Right cardiac atrium (tissue), 5 donors: ENCODE data around the gene CEACAM18. TPM values are rescaled to one million over a fixed set of nuclear protein-coding genes. Genes with fewer than 3 reads are reported as not detected.
"Not testable (repeated sequence)": the region's sequence is repeated elsewhere in the genome, so short reads cannot be mapped to it uniquely, and the experiment has no call there.

Experiments
- ATAC-seq, 2 donors: fragments of 200-7000 bp; cut with Tn5 transposase; one replicate each; pipeline versions ENCODE4 v1.8.0 to v1.9.1; 2020; ENCODE audit warnings: moderate library complexity in 2 of 2, mild to moderate bottlenecking in 1 of 2
- DNase-seq, 3 donors: peaks; one replicate each; pipeline ENCODE4 v3.0.0-alpha.2; 2020
- H3K27ac ChIP-seq: one replicate; pipeline ENCODE4 v1.5.1; 2013; ENCODE audit warnings: mild to moderate bottlenecking, low read length, control low read depth, moderate library complexity
- H3K27me3 ChIP-seq: one replicate; pipeline ENCODE4 v1.6.1; 2013; ENCODE audit not compliant: control insufficient read depth, insufficient read depth
- H3K4me1 ChIP-seq: one replicate; pipeline ENCODE4 v1.6.1; 2013; ENCODE audit warnings: low read length; ENCODE audit not compliant: control insufficient read depth, insufficient read depth
- H3K4me3 ChIP-seq: one replicate; pipeline ENCODE4 v1.5.1; 2013; ENCODE audit warnings: low read length, control low read depth
- H3K9me3 ChIP-seq: one replicate; pipeline ENCODE4 v1.6.1; 2013; ENCODE audit warnings: low read length; ENCODE audit not compliant: control insufficient read depth
- WGBS: extraction: QIAGEN DNeasy Blood & Tissue Kit; methylation state at CpG from one replicate; pipeline ENCODE4 v1.1.7; 2013; 5-methylcytosine and 5-hydroxymethylcytosine counted together
- intact Hi-C, 4 donors: fragments of 100-400 bp; cut with DNase I; formaldehyde crosslinking; loops; one replicate each; pipeline versions ENCODE4 v1.11.0 to v1.14.0; 2022 to 2023
- polyA plus RNA-seq: library from polyadenylated mRNA; stranded (reverse); fragments of 200-250 nt; gene quantifications from one replicate; pipeline ENCODE4 v1.2.3, GENCODE V29; 2013
- total RNA-seq, 4 donors: library from RNA; stranded (reverse); fragmentation: NEBNext Ultra II Directional; extraction: Animal tissue kit (Norgen Biotek cat#: 25700); gene quantifications; one replicate each; pipeline ENCODE4 v1.2.1, GENCODE V29; 2021
- donor health status: healthy with polysubstance abuse.
- donor health status: DM: no; HTN: yes; CAD: no.
- donor health status: DM: no; HTN: no; CAD: no.
- donor health status: DM: no; HTN: yes; CAD: no; lungs with severe emphysema.
- donor health status: DM: yes; HTN: yes; CAD: no.

The CEACAM18 gene
- total and polyA plus RNA-seq, 5 donors, result not detected

GRCh38 chr19:51462681-51463080 lies 15.7 kb upstream of the CEACAM18 start:
- ATAC-seq, result no peak
- 76% methylated on average over 10 of the region's 10 CpGs for WGBS

GRCh38 chr19:51463976-51464581 lies 14.3 kb upstream of the CEACAM18 start:
- H3K4me3 ChIP-seq, H3K27me3 ChIP-seq: not testable (repeated sequence)
- WGBS, result 34% methylated on average over 14 of the region's 33 CpGs

More at GRCh38 chr19:51462681-51463080, 15.7 kb upstream of the CEACAM18 start:
- intact Hi-C loops, result no loop called here
- no peak overlapping the region for H3K27ac ChIP-seq
- no peaks in the 10 kb centered on the region for H3K27me3 ChIP-seq
- no peaks in the 10 kb centered on the region for H3K9me3 ChIP-seq
- peaks cover 4% of the 10 kb centered on the region for H3K4me1 ChIP-seq
- H3K4me3 ChIP-seq, result no peak overlapping the region
- no peak for DNase-seq

GRCh38 chr19:51466723-51467122 lies 11.6 kb upstream of the CEACAM18 start:
- intact Hi-C loops, result no loop called here
- no peak for DNase-seq
- Histone ChIP-seq H3K9me3 (no peaks in the 10 kb centered on the region), H3K4me3 (no peak overlapping the region), H3K27me3 (no peaks in the 10 kb centered on the region), H3K27ac (no peak overlapping the region), H3K4me1 (no peaks in the 10 kb centered on the region)
- WGBS, result 52% methylated on average over 3 of the region's 3 CpGs
- ATAC-seq, result no peak

More at GRCh38 chr19:51463976-51464581, 14.3 kb upstream of the CEACAM18 start:
- intact Hi-C loops, DNase-seq, H3K4me1 ChIP-seq, H3K27ac ChIP-seq, H3K9me3 ChIP-seq: not testable (repeated sequence)
- ATAC-seq, result peak; percentile 19 to 44

GRCh38 chr19:51467864-51468544 lies 10.3 kb upstream of the CEACAM18 start:
- no peak overlapping the region for H3K27ac ChIP-seq
- H3K4me3 ChIP-seq, result no peak overlapping the region
- DNase-seq (no peak), ATAC-seq (no peak)
- H3K9me3 ChIP-seq, result no peaks in the 10 kb centered on the region
- H3K4me1 ChIP-seq, result no peaks in the 10 kb centered on the region
- no peaks in the 10 kb centered on the region for H3K27me3 ChIP-seq
- 61% methylated on average over 4 of the region's 4 CpGs for WGBS
- intact Hi-C loops, result no loop called here

- DNase-seq, result no peak
- Histone ChIP-seq H3K27me3 (no peaks in the 10 kb centered on the region), H3K4me3 (no peak overlapping the region), H3K4me1 (no peaks in the 10 kb centered on the region), H3K27ac (no peak overlapping the region), H3K9me3 (no peaks in the 10 kb centered on the region)
- no peak for ATAC-seq
- 81% methylated on average over 2 of the region's 2 CpGs for WGBS
- intact Hi-C loops, result no loop called here
These were observed 9.8 kb upstream of the CEACAM18 start for GRCh38 chr19:51468545-51468920.

GRCh38 chr19:51469162-51469561 lies 9.2 kb upstream of the CEACAM18 start:
- intact Hi-C loops, result no loop called here
- no peaks in the 10 kb centered on the region for H3K27me3 ChIP-seq
- 52% methylated on average over 4 of the region's 4 CpGs for WGBS

GRCh38 chr19:51469629-51470028 lies 8.7 kb upstream of the CEACAM18 start:
- intact Hi-C loops, result loop anchor here in 3 of 4 donors (5.0 to 10.0 kb wide), 2 partner anchors 188 to 345 kb away; no protein-coding TSS in a partner anchor
- no peaks in the 10 kb centered on the region for H3K9me3 ChIP-seq
- H3K4me3 ChIP-seq, result no peak overlapping the region
- ATAC-seq (no peak), DNase-seq (no peak)
- H3K27me3 ChIP-seq, result no peaks in the 10 kb centered on the region
- H3K27ac ChIP-seq, result no peak overlapping the region
- 70% methylated on average over 1 of the region's 1 CpG for WGBS
- H3K4me1 ChIP-seq, result no peaks in the 10 kb centered on the region

More at GRCh38 chr19:51469162-51469561, 9.2 kb upstream of the CEACAM18 start:
- H3K9me3 ChIP-seq, result no peaks in the 10 kb centered on the region
- H3K4me1 ChIP-seq, result no peaks in the 10 kb centered on the region
- no peak overlapping the region for H3K27ac ChIP-seq
- no peak for ATAC-seq
- no peak for DNase-seq
- H3K4me3 ChIP-seq, result no peak overlapping the region

GRCh38 chr19:51470966-51471365 lies 7.4 kb upstream of the CEACAM18 start:
- Histone ChIP-seq H3K9me3 (no peaks in the 10 kb centered on the region), H3K27me3 (no peaks in the 10 kb centered on the region), H3K4me3 (no peak overlapping the region), H3K4me1 (no peaks in the 10 kb centered on the region), H3K27ac (no peak overlapping the region)
- DNase-seq, result no peak
- WGBS, result 65% methylated on average over 9 of the region's 9 CpGs
- intact Hi-C loops, result loop anchor here in 3 of 4 donors (5.0 to 10.0 kb wide), 2 partner anchors 186 to 344 kb away; no protein-coding TSS in a partner anchor
- ATAC-seq, result no peak

- DNase-seq (no peak), ATAC-seq (no peak)
- intact Hi-C loops, result loop anchor here in 3 of 4 donors (5.0 to 10.0 kb wide), 2 partner anchors 186 to 343 kb away; no protein-coding TSS in a partner anchor
- Histone ChIP-seq H3K27ac (no peak overlapping the region), H3K9me3 (no peaks in the 10 kb centered on the region), H3K4me3 (no peak overlapping the region), H3K4me1 (no peaks in the 10 kb centered on the region), H3K27me3 (no peaks in the 10 kb centered on the region)
- 63% methylated on average over 1 of the region's 1 CpG for WGBS
These were observed 6.8 kb upstream of the CEACAM18 start for GRCh38 chr19:51471527-51471926.

- no peak overlapping the region for H3K4me3 ChIP-seq
- intact Hi-C loops, result loop anchor here in 3 of 4 donors (5.0 to 10.0 kb wide), 2 partner anchors 185 to 342 kb away; no protein-coding TSS in a partner anchor
- DNase-seq (no peak), ATAC-seq (no peak)
- H3K4me1 ChIP-seq, result no peaks in the 10 kb centered on the region
- H3K27me3 ChIP-seq, result no peaks in the 10 kb centered on the region
- 13% methylated on average over 4 of the region's 4 CpGs for WGBS
- H3K9me3 ChIP-seq, result no peaks in the 10 kb centered on the region
- H3K27ac ChIP-seq, result no peak overlapping the region
These were observed 5.7 kb upstream of the CEACAM18 start for GRCh38 chr19:51472607-51473006.

- H3K27me3 ChIP-seq, result no peaks in the 10 kb centered on the region
- no peaks in the 10 kb centered on the region for H3K4me1 ChIP-seq
- H3K9me3 ChIP-seq, result no peaks in the 10 kb centered on the region
- DNase-seq (peak; percentile 69 to 83 (median 77)), ATAC-seq (peak; percentile 73 to 84)
- H3K4me3 ChIP-seq, result no peak overlapping the region
- intact Hi-C loops, result loop anchor here in 3 of 4 donors (5.0 to 10.0 kb wide), 2 partner anchors 184 to 342 kb away; no protein-coding TSS in a partner anchor
- no peak overlapping the region for H3K27ac ChIP-seq
- 29% methylated on average over 7 of the region's 7 CpGs for WGBS
These were observed 5.2 kb upstream of the CEACAM18 start for GRCh38 chr19:51473009-51473707.
